Memory B cell (primary cell): Measurements from ENCODE around the gene OR14K1.
"Not testable (repeated sequence)": the region's sequence is repeated elsewhere in the genome, so short reads cannot be mapped to it uniquely, and the experiment has no call there.

ENCODE experiments used
- ATAC-seq: fragments of 150-1000 bp; cut with Tn5 transposase; 2 replicates; pipeline ENCODE4 v1.10.0; 2021; ENCODE audit warnings: low read depth, mild to moderate bottlenecking, moderate library complexity
- DNase-seq, 2 donors: peaks; one replicate each; pipeline ENCODE4 v3.0.0; 2022; ENCODE audit warnings: low spot score in 2 of 2
- H3K27ac Mint-ChIP-seq: one replicate; pipeline ENCODE4 v1.8.0; 2022; ENCODE audit warnings: mild to moderate bottlenecking, moderate library complexity, mixed read lengths
- H3K27me3 Mint-ChIP-seq: one replicate; pipeline ENCODE4 v1.8.0; 2022; ENCODE audit warnings: mixed read lengths
- H3K36me3 Mint-ChIP-seq: one replicate; pipeline ENCODE4 v1.8.0; 2022; ENCODE audit warnings: mild to moderate bottlenecking, mixed read lengths
- H3K4me1 Mint-ChIP-seq: one replicate; pipeline ENCODE4 v1.8.0; 2022; ENCODE audit warnings: mixed read lengths
- H3K4me3 Mint-ChIP-seq: one replicate; pipeline ENCODE4 v1.8.0; 2022; ENCODE audit warnings: mild to moderate bottlenecking, moderate library complexity, mixed read lengths
- H3K9me3 Mint-ChIP-seq: one replicate; pipeline ENCODE4 v1.8.0; 2022; ENCODE audit warnings: mixed read lengths

OR14K1 gene

GRCh38 chr1:247738315-247738714, at the start of gene OR14K1:
TSS of gene OR14K1 (plus strand) at chr1:247738615. CDS start at chr1:247738615, 0 bp downstream.
- ATAC-seq (no peak), DNase-seq (no peak)
- Mint-ChIP-seq H3K4me3 (no peak within 1 kb of the TSS), H3K4me1 (no peaks in the 10 kb centered on the region), H3K27me3 (peaks cover 3% of the 10 kb centered on the region), H3K9me3 (no peaks in the 10 kb centered on the region), H3K27ac (no peak within 1 kb of the TSS), H3K36me3 (no peaks in the 10 kb centered on the region)

- Mint-ChIP-seq H3K27me3 (peaks cover 4% of the 10 kb centered on the region), H3K36me3 (no peaks in the 10 kb centered on the region), H3K4me3 (no peak overlapping the region), H3K9me3 (no peaks in the 10 kb centered on the region), H3K27ac (no peak overlapping the region), H3K4me1 (no peaks in the 10 kb centered on the region)
- no peak for ATAC-seq
- no peak for DNase-seq
Observed at GRCh38 chr1:247701338-247701737, 37.1 kb upstream of the OR14K1 start.

GRCh38 chr1:247710681-247711080, 27.7 kb upstream of the OR14K1 start:
- H3K36me3 Mint-ChIP-seq, H3K27ac Mint-ChIP-seq, DNase-seq, ATAC-seq, H3K4me1 Mint-ChIP-seq, H3K9me3 Mint-ChIP-seq, H3K27me3 Mint-ChIP-seq, H3K4me3 Mint-ChIP-seq: not testable (repeated sequence)

DNA sequence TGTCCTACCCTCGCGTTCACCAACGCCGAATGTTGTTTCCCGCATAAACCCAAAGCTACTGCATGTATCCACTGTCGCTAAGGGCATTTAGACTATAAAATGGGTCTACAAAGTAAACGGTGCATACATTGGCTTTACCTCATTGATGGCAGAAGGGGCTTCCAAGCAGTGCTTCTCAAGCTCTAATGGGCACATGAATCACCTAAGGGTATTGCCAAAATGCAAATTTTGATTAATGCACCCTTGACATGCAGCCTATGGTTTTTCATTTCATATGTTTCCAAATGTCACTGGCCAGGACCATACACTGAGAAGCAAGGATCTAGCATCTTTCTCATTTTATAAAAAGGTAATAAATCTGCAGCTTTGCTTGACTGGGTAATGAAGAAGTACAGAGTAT, 24.7 kb upstream of the OR14K1 start:
- no peaks in the 10 kb centered on the region for H3K4me1 Mint-ChIP-seq
- H3K4me3 Mint-ChIP-seq: no peak overlapping the region
- no peaks in the 10 kb centered on the region for H3K9me3 Mint-ChIP-seq
- DNase-seq (no peak), ATAC-seq (no peak)
- H3K27ac Mint-ChIP-seq: no peak overlapping the region
- H3K36me3 Mint-ChIP-seq: no peaks in the 10 kb centered on the region
- peaks cover 2% of the 10 kb centered on the region for H3K27me3 Mint-ChIP-seq

DNA sequence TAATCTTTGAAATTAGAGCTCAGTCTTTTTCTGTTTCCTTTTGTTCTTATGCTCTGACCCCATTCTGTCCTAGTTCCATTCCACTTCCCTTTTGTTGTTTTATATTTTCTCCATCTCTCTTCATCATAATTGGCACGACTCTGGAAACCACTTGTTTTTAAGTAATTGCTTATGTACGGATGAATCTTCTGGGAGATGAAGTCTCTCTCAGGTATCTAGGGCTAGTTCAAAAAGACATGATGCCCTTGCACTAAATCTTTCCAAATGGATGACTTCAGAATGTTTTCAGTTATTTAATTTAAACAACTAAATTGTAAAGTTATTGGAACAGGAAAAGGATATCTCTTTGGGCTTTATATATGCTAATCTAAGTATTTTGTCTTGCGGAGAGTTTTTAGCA, 21.9 kb upstream of the OR14K1 start, which contains the start of gene OR6F1:
OR6F1 (minus strand) TSS at position 101 of the 400 bp plus-strand sequence. CDS start 3,891 bp downstream, outside the sequence.
- ATAC-seq (no peak), DNase-seq (no peak)
- no peak within 1 kb of the TSS for H3K4me3 Mint-ChIP-seq
- H3K4me1 Mint-ChIP-seq: no peaks in the 10 kb centered on the region
- peaks cover 2% of the 10 kb centered on the region for H3K9me3 Mint-ChIP-seq
- no peaks in the 10 kb centered on the region for H3K36me3 Mint-ChIP-seq
- no peak within 1 kb of the TSS for H3K27ac Mint-ChIP-seq
- H3K27me3 Mint-ChIP-seq: peaks cover 2% of the 10 kb centered on the region

DNA sequence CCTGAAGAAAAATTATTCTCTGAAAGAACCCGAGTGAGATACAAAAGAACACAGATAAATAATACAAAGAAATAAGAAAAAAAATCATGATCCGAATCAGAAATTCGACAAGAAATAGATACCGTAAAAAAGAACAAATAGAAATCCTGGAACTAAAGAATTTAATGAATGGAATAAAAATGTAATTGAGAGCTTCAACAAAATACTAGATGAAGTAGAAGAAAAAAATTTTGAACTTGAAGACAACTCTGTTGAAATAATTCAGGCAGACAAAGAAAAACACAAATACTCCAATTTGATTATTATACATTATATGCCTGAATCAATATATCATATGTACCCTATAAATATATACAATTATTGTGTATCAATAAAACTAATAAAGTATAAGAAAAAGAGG, 17.2 kb upstream of the OR14K1 start:
- no peak for ATAC-seq
- H3K27me3 Mint-ChIP-seq: no peaks in the 10 kb centered on the region

DNA sequence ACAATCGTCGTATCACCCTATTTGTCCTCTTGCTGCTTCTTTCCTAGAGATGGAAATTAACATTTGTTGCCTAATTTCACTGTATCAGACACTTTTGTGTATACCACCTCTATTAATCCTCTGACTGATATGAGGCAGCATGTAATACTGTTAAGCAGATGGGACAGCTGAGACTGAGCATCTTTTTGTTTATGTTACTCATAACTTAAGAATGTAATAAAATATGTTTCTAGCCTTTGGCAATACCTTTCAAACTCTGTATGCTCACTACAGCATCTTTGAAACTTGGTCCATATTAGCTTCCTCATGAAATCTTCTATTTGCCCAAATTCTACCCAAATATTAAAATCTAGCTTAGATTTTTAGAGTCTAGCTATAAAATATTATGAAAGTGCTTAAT, 2.3 kb downstream of the OR14K1 start:
- Mint-ChIP-seq H3K36me3 (no peaks in the 10 kb centered on the region), H3K4me3 (no peak overlapping the region), H3K27ac (no peak overlapping the region), H3K4me1 (no peaks in the 10 kb centered on the region), H3K9me3 (no peaks in the 10 kb centered on the region), H3K27me3 (peaks cover 1% of the 10 kb centered on the region)
- DNase-seq (no peak), ATAC-seq (no peak)

More for the DNA sequence above, 17.2 kb upstream of the OR14K1 start:
- peaks cover 4% of the 10 kb centered on the region for H3K9me3 Mint-ChIP-seq
- no peak overlapping the region for H3K4me3 Mint-ChIP-seq
- no peaks in the 10 kb centered on the region for H3K36me3 Mint-ChIP-seq
- H3K27ac Mint-ChIP-seq: no peak overlapping the region
- DNase-seq: no peak
- no peaks in the 10 kb centered on the region for H3K4me1 Mint-ChIP-seq

GRCh38 chr1:247741756-247742155, 3.3 kb downstream of the OR14K1 start:
- peaks cover 1% of the 10 kb centered on the region for H3K27me3 Mint-ChIP-seq
- no peak for ATAC-seq
- no peak for DNase-seq
- H3K9me3 Mint-ChIP-seq: no peaks in the 10 kb centered on the region
- no peak overlapping the region for H3K4me3 Mint-ChIP-seq
- no peak overlapping the region for H3K27ac Mint-ChIP-seq
- no peaks in the 10 kb centered on the region for H3K36me3 Mint-ChIP-seq
- no peaks in the 10 kb centered on the region for H3K4me1 Mint-ChIP-seq

GRCh38 chr1:247742215-247742760, 3.9 kb downstream of the OR14K1 start:
- not testable (repeated sequence) for H3K27me3 Mint-ChIP-seq, H3K4me1 Mint-ChIP-seq, H3K27ac Mint-ChIP-seq, ATAC-seq, H3K36me3 Mint-ChIP-seq, H3K4me3 Mint-ChIP-seq, H3K9me3 Mint-ChIP-seq, DNase-seq

- Mint-ChIP-seq H3K27ac (no peak overlapping the region), H3K27me3 (no peaks in the 10 kb centered on the region), H3K36me3 (no peaks in the 10 kb centered on the region), H3K4me3 (no peak overlapping the region), H3K9me3 (peaks cover 8% of the 10 kb centered on the region), H3K4me1 (no peaks in the 10 kb centered on the region)
- ATAC-seq (no peak), DNase-seq (no peak)
Observed at GRCh38 chr1:247746391-247746935, 8.0 kb downstream of the OR14K1 start.

- ATAC-seq (no peak), DNase-seq (no peak)
- no peak overlapping the region for H3K27ac Mint-ChIP-seq
- H3K27me3 Mint-ChIP-seq: no peaks in the 10 kb centered on the region
- H3K36me3 Mint-ChIP-seq: no peaks in the 10 kb centered on the region
- no peak overlapping the region for H3K4me3 Mint-ChIP-seq
- H3K4me1 Mint-ChIP-seq: no peaks in the 10 kb centered on the region
- H3K9me3 Mint-ChIP-seq: peaks cover 10% of the 10 kb centered on the region
Observed at GRCh38 chr1:247747616-247748015, 9.2 kb downstream of the OR14K1 start.

DNA sequence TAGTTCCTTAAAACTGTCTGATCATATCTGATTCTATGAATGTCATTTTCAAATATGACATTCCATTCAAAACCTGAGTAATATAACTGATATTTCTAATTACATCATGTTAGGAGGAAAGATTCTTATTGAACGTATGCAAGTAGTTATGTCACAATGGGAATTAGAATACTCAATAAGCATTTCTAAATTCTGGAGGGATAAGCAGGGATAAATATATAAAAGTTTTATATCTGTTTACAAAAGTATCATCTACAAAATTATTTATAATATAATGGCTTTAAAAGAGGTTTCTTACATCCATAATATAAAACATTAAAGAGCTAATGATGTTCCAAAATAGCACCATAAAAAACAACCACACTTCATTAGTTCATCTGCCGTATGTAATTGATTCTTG, 9.6 kb downstream of the OR14K1 start, which contains the start of gene OR14A2:
OR14A2 (minus strand) TSS at position 101 of the 400 bp plus-strand sequence.
- ATAC-seq (no peak), DNase-seq (no peak)
- Mint-ChIP-seq H3K4me3 (no peak within 1 kb of the TSS), H3K27ac (no peak within 1 kb of the TSS), H3K4me1 (no peaks in the 10 kb centered on the region), H3K27me3 (no peaks in the 10 kb centered on the region), H3K36me3 (no peaks in the 10 kb centered on the region), H3K9me3 (peaks cover 10% of the 10 kb centered on the region)

DNA sequence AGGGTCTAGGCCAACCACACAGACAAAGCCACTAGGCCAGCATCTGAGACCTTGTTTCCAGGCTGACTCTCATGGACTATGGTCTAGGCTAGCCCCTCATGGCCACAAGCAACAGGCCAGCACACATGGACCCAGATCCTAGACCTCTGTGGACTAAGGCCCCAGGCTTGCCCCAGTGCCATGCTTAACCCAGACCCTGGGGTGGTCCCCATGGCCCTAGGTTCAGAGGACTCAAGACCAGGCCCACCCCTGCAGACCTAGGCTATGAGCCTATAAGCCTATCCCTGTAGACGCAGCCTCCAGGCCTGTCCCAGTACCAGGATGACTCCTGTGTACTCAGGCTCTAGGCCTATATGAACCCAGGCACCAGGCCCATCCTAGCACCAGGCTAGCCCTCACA, 11.5 kb downstream of the OR14K1 start:
- no peak overlapping the region for H3K4me3 Mint-ChIP-seq
- no peaks in the 10 kb centered on the region for H3K36me3 Mint-ChIP-seq
- H3K27ac Mint-ChIP-seq: no peak overlapping the region
- ATAC-seq (no peak), DNase-seq (no peak)
- no peaks in the 10 kb centered on the region for H3K27me3 Mint-ChIP-seq
- H3K9me3 Mint-ChIP-seq: peaks cover 10% of the 10 kb centered on the region
- H3K4me1 Mint-ChIP-seq: no peaks in the 10 kb centered on the region

- not testable (repeated sequence) for H3K36me3 Mint-ChIP-seq, ATAC-seq, H3K4me1 Mint-ChIP-seq, H3K27me3 Mint-ChIP-seq, H3K27ac Mint-ChIP-seq, H3K4me3 Mint-ChIP-seq, DNase-seq
- H3K9me3 Mint-ChIP-seq: peaks cover 13% of the 10 kb centered on the region
Observed at GRCh38 chr1:247754311-247754710, 15.9 kb downstream of the OR14K1 start.

GRCh38 chr1:247760456-247760855, 22.0 kb downstream of the OR14K1 start, which contains the start of gene OR1C1:
TSS of gene OR1C1 (minus strand) at chr1:247760556. CDS start at chr1:247758406, 2,150 bp downstream.
- no peaks in the 10 kb centered on the region for H3K36me3 Mint-ChIP-seq
- no peak for ATAC-seq
- H3K27ac Mint-ChIP-seq: no peak within 1 kb of the TSS
- H3K9me3 Mint-ChIP-seq: peaks cover 4% of the 10 kb centered on the region
- no peaks in the 10 kb centered on the region for H3K4me1 Mint-ChIP-seq
- H3K27me3 Mint-ChIP-seq: no peaks in the 10 kb centered on the region
- H3K4me3 Mint-ChIP-seq: no peak within 1 kb of the TSS
- DNase-seq: no peak
